NB4 (cell line): ENCODE results near the gene ZNF419.
"Not testable (repeated sequence)": the region's sequence is repeated elsewhere in the genome, so short reads cannot be mapped to it uniquely, and the experiment has no call there.

ENCODE experiments used
- DNase-seq: peaks from one replicate; pipeline ENCODE4 v3.0.0; 2010; ENCODE audit warnings: low read depth
- H3K4me3 ChIP-seq: one replicate; pipeline ENCODE4 v1.5.1; 2011; ENCODE audit warnings: mild to moderate bottlenecking, low read depth, low read length, moderate library complexity
- CTCF ChIP-seq: IDR thresholded peaks from one replicate; pipeline ENCODE4 v1.5.1; 2012; ENCODE audit warnings: low read depth, low read length
- MYC ChIP-seq: IDR thresholded peaks from 2 replicates; pipeline ENCODE4 v1.6.1; 2011; ENCODE audit warnings: low read depth, low read length
- POLR2A ChIP-seq: IDR thresholded peaks from 2 replicates; pipeline ENCODE4 v1.6.1; 2011; ENCODE audit warnings: mild to moderate bottlenecking; ENCODE audit not compliant: insufficient read length; ENCODE audit errors: extremely low read depth
- TF ChIP-seq, protein P1 (sequence below): IDR thresholded peaks from 2 replicates; pipeline ENCODE4 v1.6.1; 2011; ENCODE audit warnings: low read depth, low read length

The ZNF419 gene

GRCh38 chr19:57465680-57466381, 21.7 kb upstream of the ZNF419 start:
- peak; percentile 62 for DNase-seq
- TF ChIP-seq CTCF = peak; percentile 55
- TF ChIP-seq, protein P1, sequence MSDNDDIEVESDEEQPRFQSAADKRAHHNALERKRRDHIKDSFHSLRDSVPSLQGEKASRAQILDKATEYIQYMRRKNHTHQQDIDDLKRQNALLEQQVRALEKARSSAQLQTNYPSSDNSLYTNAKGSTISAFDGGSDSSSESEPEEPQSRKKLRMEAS = no peak
- no peak overlapping the region for H3K4me3 ChIP-seq

DNA sequence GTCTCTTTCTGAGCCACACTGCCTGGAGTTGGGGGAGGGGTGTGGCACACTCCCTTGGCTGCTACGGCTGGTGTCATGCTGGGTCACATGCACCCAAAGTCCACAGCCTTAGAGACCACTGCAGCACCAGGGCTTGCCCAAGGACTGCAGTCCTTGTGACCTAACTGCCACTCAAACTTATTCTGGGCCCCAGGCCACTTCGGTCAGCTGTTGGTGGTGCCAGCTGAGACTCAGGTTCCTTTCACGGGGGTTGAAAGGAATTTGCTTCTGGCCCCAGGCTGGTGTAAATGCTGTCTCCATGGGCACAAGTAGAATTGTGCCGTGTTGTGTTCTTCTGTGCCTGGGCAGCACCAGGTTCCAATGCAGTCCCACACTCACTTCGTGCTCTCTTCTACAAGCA, 21.1 kb upstream of the ZNF419 start:
- DNase-seq = no peak
- no peak overlapping the region for H3K4me3 ChIP-seq
- no peak for TF ChIP-seq POLR2A
- TF ChIP-seq MYC = no peak
- TF ChIP-seq, protein P1 = no peak
- no peak for TF ChIP-seq CTCF

DNA sequence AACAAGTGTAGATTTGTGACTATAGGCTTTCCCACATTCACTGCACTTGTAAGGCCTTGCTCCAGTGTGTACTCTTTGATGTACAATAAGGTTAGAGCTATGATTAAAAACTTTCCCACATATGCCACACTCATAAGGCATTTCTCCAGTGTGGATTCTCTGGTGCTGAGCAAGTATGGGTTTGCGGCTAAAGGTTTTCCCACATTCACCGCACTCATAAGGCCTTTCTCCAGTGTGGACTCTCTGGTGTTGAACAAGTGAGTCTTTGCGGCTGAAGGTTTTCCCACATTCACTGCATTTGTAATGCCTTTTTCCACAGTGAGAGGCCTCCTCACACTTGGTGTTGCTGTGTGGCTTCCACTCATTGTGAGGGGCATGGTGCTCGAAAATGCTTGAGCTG, 13.9 kb upstream of the ZNF419 start:
- H3K4me3 ChIP-seq = no peak overlapping the region
- TF ChIP-seq CTCF (no peak), MYC (no peak), POLR2A (no peak)
- TF ChIP-seq, protein P1 = no peak
- DNase-seq = peak; percentile 10

- peak; percentile 93 for DNase-seq
- H3K4me3 ChIP-seq = peak within 1 kb of the TSS; percentile 79
- TF ChIP-seq, protein P1 = no peak
- no peak for TF ChIP-seq MYC
- no peak for TF ChIP-seq POLR2A
- TF ChIP-seq CTCF = peak; percentile 43
Observed at GRCh38 chr19:57477191-57478008, 10.2 kb upstream of the ZNF419 start, which contains the start of gene ZNF772. Gene ZNF772, minus strand, starts transcription at chr19:57477566. Its CDS starts 257 bp downstream, at chr19:57477309.

DNA sequence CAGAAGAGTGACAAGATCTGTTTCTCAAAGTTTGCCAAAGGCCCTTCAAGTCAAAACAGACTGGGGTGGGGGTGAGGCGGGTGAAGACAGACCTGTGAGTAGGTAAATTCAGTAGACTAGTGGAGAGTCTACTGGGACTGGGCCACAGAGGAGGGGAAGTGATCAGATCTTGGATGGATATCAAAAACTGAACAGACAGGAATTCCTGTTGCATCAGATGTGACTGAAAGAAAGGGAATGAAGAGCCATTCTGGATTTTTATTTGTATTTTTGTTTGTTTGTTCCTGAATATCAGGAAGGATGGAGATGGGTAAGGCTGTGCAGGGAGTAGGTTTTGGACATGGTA, 722 bp downstream of the ZNF419 start:
- H3K4me3 ChIP-seq = peak overlapping the region; percentile 28
- not testable (repeated sequence) for DNase-seq

GRCh38 chr19:57499332-57499679, 11.8 kb downstream of the ZNF419 start:
- H3K4me3 ChIP-seq, DNase-seq: not testable (repeated sequence)
